ENCODE data around the gene B3GALT6.

B3GALT6 gene

GRCh38 chr1:1198423-1199140, 33.5 kb upstream of the B3GALT6 start:
- in situ Hi-C loops (cut with MboI; ENCODE audit: low pct_unique_long_range_greater_than_20kb, low sequenced_read_pairs, unreplicated experiment): no loop called here
- no peak for TF ChIP-seq CTCF (IDR thresholded peaks at IDR 0.05; ENCODE audit: extremely low read depth, insufficient read depth, missing control alignments)
- DNase-seq (ENCODE audit: low spot score): no peak

- TF ChIP-seq CTCF (IDR thresholded peaks at IDR 0.05; ENCODE audit: extremely low read depth, insufficient read depth, missing control alignments): no peak
- no peak for DNase-seq (ENCODE audit: low spot score)
Observed at GRCh38 chr1:1199141-1199960, 32.7 kb upstream of the B3GALT6 start.

DNA sequence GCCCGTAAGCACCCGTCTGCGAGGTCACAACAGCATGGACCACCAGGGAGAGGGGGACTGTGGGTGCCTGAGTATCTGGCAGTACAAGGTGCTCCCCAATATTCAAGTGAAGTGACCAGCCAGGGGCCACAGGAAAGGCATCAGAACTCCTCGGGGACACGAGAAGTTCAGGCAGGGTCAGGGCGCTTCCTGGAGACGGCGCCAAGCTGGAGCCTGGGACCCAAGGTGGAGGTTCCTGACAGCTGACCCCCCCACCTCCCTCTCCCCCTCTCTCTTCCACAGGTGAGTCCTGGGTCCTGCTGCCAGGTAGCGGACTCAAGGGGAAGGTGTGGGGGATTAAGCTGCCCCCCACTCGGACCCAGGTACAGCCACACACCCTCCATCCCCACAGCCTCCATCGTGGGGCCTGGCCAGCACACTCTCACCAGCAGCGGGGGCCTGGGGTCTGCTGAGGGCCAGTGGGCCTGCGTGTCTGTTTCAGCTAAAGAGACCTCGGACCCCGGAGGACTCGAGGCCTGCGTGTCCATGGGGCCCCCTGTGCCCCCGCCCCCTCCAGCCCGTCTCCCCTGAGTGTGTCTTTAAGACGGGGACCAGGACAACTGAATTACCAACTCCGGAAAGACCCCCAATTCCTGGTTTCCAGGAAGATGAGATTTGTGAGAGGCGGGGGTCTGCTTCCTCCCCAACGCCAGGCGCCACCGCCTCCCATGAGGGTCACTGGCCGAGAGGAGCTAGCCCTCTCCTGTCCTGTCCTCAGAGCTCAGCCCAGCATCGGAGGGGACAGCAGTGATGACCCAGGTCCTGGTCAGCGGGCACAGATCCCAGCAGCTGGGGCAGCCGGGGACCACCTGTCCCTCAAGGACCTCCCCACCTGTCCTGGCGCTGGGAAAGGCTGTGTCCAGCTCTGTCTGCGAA, 31.8 kb upstream of the B3GALT6 start:
- in situ Hi-C loops (cut with MboI; ENCODE audit: low pct_unique_long_range_greater_than_20kb, low sequenced_read_pairs, unreplicated experiment): no loop called here
- no peak for DNase-seq (ENCODE audit: low spot score)
- TF ChIP-seq CTCF (IDR thresholded peaks at IDR 0.05; ENCODE audit: extremely low read depth, insufficient read depth, missing control alignments): no peak

More at GRCh38 chr1:1199141-1199960, 32.7 kb upstream of the B3GALT6 start:
- in situ Hi-C loops (cut with MboI; ENCODE audit: low pct_unique_long_range_greater_than_20kb, low sequenced_read_pairs, unreplicated experiment): no loop called here

- in situ Hi-C loops (cut with MboI; ENCODE audit: low pct_unique_long_range_greater_than_20kb, low sequenced_read_pairs, unreplicated experiment): no loop called here
- DNase-seq (ENCODE audit: low spot score): peak; percentile 93
- TF ChIP-seq CTCF (IDR thresholded peaks at IDR 0.05; ENCODE audit: extremely low read depth, insufficient read depth, missing control alignments): no peak
Observed at GRCh38 chr1:1200876-1201810, 30.9 kb upstream of the B3GALT6 start.

DNA sequence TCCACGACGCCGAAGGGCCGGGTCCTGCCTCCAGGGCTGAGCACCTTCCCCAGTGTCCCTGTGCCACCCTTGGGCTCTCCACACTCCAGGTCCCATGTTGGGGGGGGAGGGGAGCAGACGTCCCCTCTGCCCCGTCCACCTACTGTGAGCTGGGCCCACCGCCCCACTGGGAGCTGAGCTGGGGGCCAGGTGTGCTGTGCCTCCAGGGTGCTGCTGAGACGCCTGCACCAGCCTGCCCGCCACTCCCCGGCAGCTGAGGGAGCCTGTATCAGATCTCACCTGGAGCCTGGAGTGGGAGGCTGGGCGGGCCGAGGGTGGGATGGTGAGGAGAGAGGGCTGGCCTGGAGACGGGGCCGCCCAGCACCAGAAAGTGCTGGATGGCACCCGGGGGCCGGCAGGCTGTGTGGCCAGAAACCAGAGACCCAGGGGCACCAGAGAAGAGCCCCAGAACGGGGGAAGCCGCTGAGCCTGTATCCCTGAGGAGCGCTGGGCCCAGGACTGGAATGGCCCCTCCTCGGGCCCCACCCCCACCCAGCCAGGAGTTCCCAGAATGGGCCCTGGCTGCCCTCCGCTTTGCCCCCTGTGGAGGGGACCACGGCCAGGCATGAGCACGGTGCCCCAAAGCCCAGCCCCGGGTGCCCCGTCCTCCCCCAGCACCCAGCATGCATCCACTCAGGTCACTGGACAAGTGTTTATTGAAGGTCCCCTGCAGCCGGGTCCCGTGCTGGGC, 29.0 kb upstream of the B3GALT6 start:
- no peak for TF ChIP-seq CTCF (IDR thresholded peaks at IDR 0.05; ENCODE audit: extremely low read depth, insufficient read depth, missing control alignments)
- in situ Hi-C loops (cut with MboI; ENCODE audit: low pct_unique_long_range_greater_than_20kb, low sequenced_read_pairs, unreplicated experiment): no loop called here
- no peak for DNase-seq (ENCODE audit: low spot score)

All from GM13977 (cell line).